MG63 (cell line): ENCODE results near the gene HK3. TPM values are rescaled to one million over a fixed set of nuclear protein-coding genes. Genes with fewer than 3 reads are reported as not detected.

Experiments used
- DNase-seq: peaks from one replicate; pipeline ENCODE4 v3.0.0-alpha.2; 2020
- H3K27me3 ChIP-seq: fragments of 250-450 bp; sonication (Bioruptor Pico); 2 replicates; pipeline ENCODE4 v1.5.1; 2020; ENCODE audit warnings: mild to moderate bottlenecking, moderate library complexity
- H3K36me3 ChIP-seq: fragments of 250-450 bp; sonication (Bioruptor Pico); 2 replicates; pipeline ENCODE4 v1.5.1; 2020; ENCODE audit warnings: mild to moderate bottlenecking, moderate library complexity
- H3K4me3 ChIP-seq: fragments of 250-450 bp; sonication (Bioruptor Pico); 2 replicates; pipeline ENCODE4 v1.5.1; 2020; ENCODE audit warnings: mild to moderate bottlenecking, moderate library complexity
- H3K9me3 ChIP-seq: fragments of 250-450 bp; sonication (Bioruptor Pico); 2 replicates; pipeline ENCODE4 v1.5.1; 2020; ENCODE audit warnings: mild to moderate bottlenecking, moderate library complexity
- total RNA-seq: library from RNA; depleted of rRNA; stranded (reverse); fragments of >200 nt; shearing (Covaris generic); gene quantifications from 2 replicates; pipeline ENCODE4 v1.2.3, GENCODE V29; 2014; ENCODE audit warnings: low replicate concordance

The HK3 gene
- total RNA-seq, 1 experiment from 2014 or later: not detected

GRCh38 chr5:176866707-176867310 is 32.3 kb downstream of the HK3 start:
- Histone ChIP-seq H3K36me3 (no peaks in the 10 kb centered on the region), H3K9me3 (no peaks in the 10 kb centered on the region), H3K27me3 (peaks cover 13% of the 10 kb centered on the region), H3K4me3 (no peak overlapping the region)
- DNase-seq: no peak

GRCh38 chr5:176865964-176866363 is 33.2 kb downstream of the HK3 start:
- Histone ChIP-seq H3K9me3 (no peaks in the 10 kb centered on the region), H3K4me3 (no peak overlapping the region), H3K36me3 (no peaks in the 10 kb centered on the region), H3K27me3 (peaks cover 16% of the 10 kb centered on the region)
- no peak for DNase-seq

GRCh38 chr5:176864755-176865154 is 34.4 kb downstream of the HK3 start:
- Histone ChIP-seq H3K27me3 (peaks cover 21% of the 10 kb centered on the region), H3K36me3 (no peaks in the 10 kb centered on the region), H3K9me3 (no peaks in the 10 kb centered on the region), H3K4me3 (no peak overlapping the region)
- no peak for DNase-seq

- Histone ChIP-seq H3K36me3 (no peaks in the 10 kb centered on the region), H3K27me3 (peaks cover 21% of the 10 kb centered on the region), H3K9me3 (no peaks in the 10 kb centered on the region), H3K4me3 (no peak overlapping the region)
- DNase-seq: no peak
Observed at GRCh38 chr5:176863765-176864098, 35.4 kb downstream of the HK3 start.

- peaks cover 24% of the 10 kb centered on the region for H3K27me3 ChIP-seq
- no peaks in the 10 kb centered on the region for H3K36me3 ChIP-seq
- DNase-seq: no peak
- H3K4me3 ChIP-seq: no peak overlapping the region
- no peaks in the 10 kb centered on the region for H3K9me3 ChIP-seq
Observed at GRCh38 chr5:176863041-176863764, 35.9 kb downstream of the HK3 start.

GRCh38 chr5:176862330-176862995 is 36.7 kb downstream of the HK3 start:
- Histone ChIP-seq H3K27me3 (peaks cover 32% of the 10 kb centered on the region), H3K9me3 (no peaks in the 10 kb centered on the region), H3K36me3 (no peaks in the 10 kb centered on the region), H3K4me3 (no peak overlapping the region)
- no peak for DNase-seq

- H3K27me3 ChIP-seq: peaks cover 37% of the 10 kb centered on the region
- no peaks in the 10 kb centered on the region for H3K36me3 ChIP-seq
- no peaks in the 10 kb centered on the region for H3K9me3 ChIP-seq
- H3K4me3 ChIP-seq: no peak overlapping the region
- no peak for DNase-seq
Observed at GRCh38 chr5:176861276-176861675, 37.9 kb downstream of the HK3 start.

- DNase-seq: no peak
- no peak overlapping the region for H3K4me3 ChIP-seq
- peaks cover 35% of the 10 kb centered on the region for H3K27me3 ChIP-seq
- no peaks in the 10 kb centered on the region for H3K9me3 ChIP-seq
- no peaks in the 10 kb centered on the region for H3K36me3 ChIP-seq
Observed at GRCh38 chr5:176860381-176860780, 38.8 kb downstream of the HK3 start.

- Histone ChIP-seq H3K4me3 (no peak overlapping the region), H3K9me3 (no peaks in the 10 kb centered on the region), H3K36me3 (no peaks in the 10 kb centered on the region), H3K27me3 (peaks cover 35% of the 10 kb centered on the region)
- DNase-seq: no peak
Observed at GRCh38 chr5:176859916-176860315, 39.2 kb downstream of the HK3 start.

GRCh38 chr5:176857894-176858273 is 41.3 kb downstream of the HK3 start:
- Histone ChIP-seq H3K4me3 (no peak overlapping the region), H3K9me3 (no peaks in the 10 kb centered on the region), H3K36me3 (no peaks in the 10 kb centered on the region), H3K27me3 (peaks cover 32% of the 10 kb centered on the region)
- no peak for DNase-seq

- peaks cover 28% of the 10 kb centered on the region for H3K27me3 ChIP-seq
- H3K4me3 ChIP-seq: no peak overlapping the region
- H3K9me3 ChIP-seq: no peaks in the 10 kb centered on the region
- no peak for DNase-seq
- no peaks in the 10 kb centered on the region for H3K36me3 ChIP-seq
Observed at GRCh38 chr5:176857216-176857893, 41.8 kb downstream of the HK3 start.

- Histone ChIP-seq H3K9me3 (no peaks in the 10 kb centered on the region), H3K4me3 (no peak overlapping the region), H3K36me3 (no peaks in the 10 kb centered on the region), H3K27me3 (peaks cover 24% of the 10 kb centered on the region)
- no peak for DNase-seq
Observed at GRCh38 chr5:176856746-176857145, 42.4 kb downstream of the HK3 start.

- Histone ChIP-seq H3K27me3 (peaks cover 22% of the 10 kb centered on the region), H3K9me3 (no peaks in the 10 kb centered on the region), H3K4me3 (no peak overlapping the region), H3K36me3 (no peaks in the 10 kb centered on the region)
- DNase-seq: no peak
Observed at GRCh38 chr5:176855598-176855997, 43.5 kb downstream of the HK3 start.

- H3K4me3 ChIP-seq: no peak overlapping the region
- H3K9me3 ChIP-seq: no peaks in the 10 kb centered on the region
- DNase-seq: no peak
- peaks cover 16% of the 10 kb centered on the region for H3K27me3 ChIP-seq
- no peaks in the 10 kb centered on the region for H3K36me3 ChIP-seq
Observed at GRCh38 chr5:176854164-176854563, 45.0 kb downstream of the HK3 start.

GRCh38 chr5:176853151-176853778 is 45.9 kb downstream of the HK3 start:
- Histone ChIP-seq H3K4me3 (no peak overlapping the region), H3K36me3 (no peaks in the 10 kb centered on the region), H3K27me3 (peaks cover 14% of the 10 kb centered on the region), H3K9me3 (no peaks in the 10 kb centered on the region)
- no peak for DNase-seq

GRCh38 chr5:176851871-176852658 is 47.1 kb downstream of the HK3 start:
- DNase-seq: no peak
- Histone ChIP-seq H3K4me3 (no peak overlapping the region), H3K27me3 (peaks cover 4% of the 10 kb centered on the region; the same call in 1 of the 2 replicates), H3K36me3 (no peaks in the 10 kb centered on the region), H3K9me3 (no peaks in the 10 kb centered on the region)
